ENCODE measurements around the gene KDM6A. TPM values are rescaled to one million over a fixed set of nuclear protein-coding genes. Genes with fewer than 3 reads are reported as not detected.

The KDM6A gene
- total and polyA plus RNA-seq, 2 donors (not counting 1 experiment from before 2014, with no cell fraction given) = 33.3 to 57.0 TPM

- no peak for DNase-seq
- ATAC-seq (ENCODE audit: low read depth) = no peak
- Histone ChIP-seq H4K20me1 (ENCODE audit: control insufficient read depth, insufficient read depth, low read length, poor library complexity, severe bottlenecking) (peaks cover 46% of the 10 kb centered on the region), H3K27ac (ENCODE audit: low read length in 2 of 2) (peak overlapping the region in 1 of 2 donors; percentile 45), H3K4me1 (ENCODE audit: control insufficient read depth in 2 of 2, insufficient read depth in 2 of 2, low read length in 2 of 2) (peaks cover 29 to 40% of the 10 kb centered on the region in 2 donors), H3K27me3 (replicated peaks in 1 of 4; ENCODE audit: control extremely low read depth in 1 of 4, control insufficient read depth in 3 of 4, insufficient read depth in 4 of 4, low read length in 3 of 4) (no peaks in the 10 kb centered on the region), H3K4me3 (ENCODE audit: control extremely low read depth in 1 of 5, extremely low read depth in 1 of 5, insufficient read depth in 1 of 5, low read depth in 2 of 5, low read length in 4 of 5) (no peak overlapping the region), H3K9me3 (ENCODE audit: control extremely low read depth in 1 of 3, control insufficient read depth in 2 of 3, insufficient read depth in 1 of 3, low read length in 2 of 3) (peaks cover 0 to 2% (median 0%) of the 10 kb centered on the region in 3 donors), H3K9ac (ENCODE audit: low read length) (peak overlapping the region; percentile 13), H3K36me3 (replicated peaks in 1 of 2; ENCODE audit: control extremely low read depth in 1 of 2, control insufficient read depth in 1 of 2, extremely low read depth in 1 of 2, insufficient read depth in 2 of 2, low read length in 1 of 2) (no peaks in the 10 kb centered on the region), H3K4me2 (replicated peaks; ENCODE audit: low read depth, low read length, poor library complexity, severe bottlenecking) (peak overlapping the region; percentile 22), H2AFZ (ENCODE audit: insufficient read depth, low read depth, low read length, poor library complexity, severe bottlenecking) (no peak overlapping the region), H3K79me2 (ENCODE audit: control insufficient read depth, insufficient read depth, low read length) (peaks cover 78% of the 10 kb centered on the region)
- Mint-ChIP-seq H3K9me3 (ENCODE audit: insufficient read depth) (no peaks in the 10 kb centered on the region), H3K27me3 (no peaks in the 10 kb centered on the region), H3K4me1 (peaks cover 60% of the 10 kb centered on the region), H3K27ac (peak overlapping the region; percentile 47), H3K4me3 (peak overlapping the region; percentile 60)
- WGBS (ENCODE audit: insufficient coverage) = no CpG with 5 or more reads among the region's 4 CpGs
- intact Hi-C loops (cut with micrococcal nuclease) = no loop called here
- no peak for TF ChIP-seq CTCF (IDR thresholded peaks at IDR 0.05)
- TF ChIP-seq EZH2 (IDR thresholded peaks at IDR 0.05; ENCODE audit: borderline replicate concordance, insufficient read depth, low read depth, low read length, poor library complexity, severe bottlenecking) = no peak
- ChIA-PET POLR2A (no interaction called here), CTCF (no interaction called here)
Measured at GRCh38 chrX:45001048-45001447, 128.1 kb downstream of the KDM6A start.

- H3K79me2 ChIP-seq (ENCODE audit: control insufficient read depth, insufficient read depth, low read length) = peaks cover 77% of the 10 kb centered on the region
- no peak overlapping the region for H3K9ac ChIP-seq (ENCODE audit: low read length)
- peak overlapping the region; percentile 53 for H3K27ac Mint-ChIP-seq
- H2AFZ ChIP-seq (ENCODE audit: insufficient read depth, low read depth, low read length, poor library complexity, severe bottlenecking) = no peak overlapping the region
- no peaks in the 10 kb centered on the region for H3K27me3 Mint-ChIP-seq
- H3K9me3 ChIP-seq (ENCODE audit: control extremely low read depth in 1 of 3, control insufficient read depth in 2 of 3, insufficient read depth in 1 of 3, low read length in 2 of 3) = peaks cover 0 to 9% (median 0%) of the 10 kb centered on the region in 3 donors
- ChIA-PET CTCF (no interaction called here), POLR2A (no interaction called here)
- H3K27ac ChIP-seq (ENCODE audit: low read length in 2 of 2) = no peak overlapping the region
- no peak for TF ChIP-seq CTCF (IDR thresholded peaks at IDR 0.05)
- TF ChIP-seq EZH2 (IDR thresholded peaks at IDR 0.05; ENCODE audit: borderline replicate concordance, insufficient read depth, low read depth, low read length, poor library complexity, severe bottlenecking) = no peak
- H3K4me1 ChIP-seq (ENCODE audit: control insufficient read depth in 2 of 2, insufficient read depth in 2 of 2, low read length in 2 of 2) = peaks cover 20 to 32% of the 10 kb centered on the region in 2 donors
- peaks cover 54% of the 10 kb centered on the region for H3K4me1 Mint-ChIP-seq
- H3K4me3 ChIP-seq (ENCODE audit: control extremely low read depth in 1 of 5, extremely low read depth in 1 of 5, insufficient read depth in 1 of 5, low read depth in 2 of 5, low read length in 4 of 5) = no peak overlapping the region
- DNase-seq (no peak), ATAC-seq (ENCODE audit: low read depth) (no peak)
- peaks cover 33% of the 10 kb centered on the region for H4K20me1 ChIP-seq (ENCODE audit: control insufficient read depth, insufficient read depth, low read length, poor library complexity, severe bottlenecking)
- no peaks in the 10 kb centered on the region for H3K27me3 ChIP-seq (replicated peaks in 1 of 4; ENCODE audit: control extremely low read depth in 1 of 4, control insufficient read depth in 3 of 4, insufficient read depth in 4 of 4, low read length in 3 of 4)
- no peaks in the 10 kb centered on the region for H3K36me3 ChIP-seq (replicated peaks in 1 of 2; ENCODE audit: control extremely low read depth in 1 of 2, control insufficient read depth in 1 of 2, extremely low read depth in 1 of 2, insufficient read depth in 2 of 2, low read length in 1 of 2)
- no peak overlapping the region for H3K4me2 ChIP-seq (replicated peaks; ENCODE audit: low read depth, low read length, poor library complexity, severe bottlenecking)
- H3K9me3 Mint-ChIP-seq (ENCODE audit: insufficient read depth) = no peaks in the 10 kb centered on the region
- no peak overlapping the region for H3K4me3 Mint-ChIP-seq
- WGBS (ENCODE audit: insufficient coverage) = no CpG with 5 or more reads among the region's 4 CpGs
- intact Hi-C loops (cut with micrococcal nuclease) = no loop called here
Measured at GRCh38 chrX:45003085-45003484, 130.1 kb downstream of the KDM6A start.

All from B cell (primary cell).